HCT116 (cell line): ENCODE data around the gene LRRC52. TPM values are rescaled to one million over a fixed set of nuclear protein-coding genes. Genes with fewer than 3 reads are reported as not detected.

Experiments used
- ATAC-seq: fragments of 200-7000 bp; cut with Tn5 transposase; 2 replicates; pipeline ENCODE4 v1.9.1; 2020; ENCODE audit warnings: mild to moderate bottlenecking, moderate library complexity
- BruUV-seq: library from RNA; stranded (reverse); fragments of 400-500 nt; replicated peaks from 2 replicates; lab custom pipeline; 2021; lab: Mats Ljungman, UMichigan
- CTCF ChIA-PET: fragments of 300-600 bp; sonication (Branson Sonifier 250); formaldehyde crosslinking; loops from one replicate; lab custom pipeline; 2021; ENCODE audit warnings: antibody characterized with exemption; lab: Charles Lee
- POLR2A ChIA-PET: fragments of 300-600, 350-600 bp; sonication (Branson Sonifier 250); formaldehyde crosslinking; loops from one replicate; lab custom pipeline; 2021; ENCODE audit warnings: antibody characterized with exemption; lab: Charles Lee
- RAD21 ChIA-PET, 2 experiments: fragments of 300-600 bp; sonication (Branson Sonifier 250); formaldehyde crosslinking; loops; one replicate each; lab custom pipeline; 2023; ENCODE audit warnings: low total read pairs in 2 of 2; ENCODE audit not compliant: uncharacterized antibody in 2 of 2, unreplicated experiment in 2 of 2, low non-redundant PET in 1 of 2; lab: Charles Lee
- DNase-seq: peaks from one replicate; pipeline ENCODE4 v3.0.0-alpha.2; 2010; ENCODE audit warnings: low read depth, low spot score
- H2AFZ ChIP-seq: fragments of 200-600 bp; shearing (Covaris generic), sonication (generic); 2 replicates; pipeline ENCODE4 v1.6.1; 2017; ENCODE audit warnings: low read depth, mixed run types, mixed read lengths, antibody characterized with exemption, low read length; ENCODE audit not compliant: poor library complexity, severe bottlenecking
- H3K27ac ChIP-seq: 2 replicates; pipeline ENCODE4 v1.5.1; 2012; ENCODE audit warnings: low read depth, low read length
- H3K27me3 ChIP-seq: fragments of 200-600 bp; sonication (generic); 2 replicates; pipeline ENCODE4 v1.6.1; 2016; ENCODE audit warnings: mixed run types, low read length, mixed read lengths; ENCODE audit not compliant: insufficient read depth
- H3K36me3 ChIP-seq, 2 experiments: fragments of 200-500 bp in 1 of 2; fragments of 200-600 bp in 1 of 2; sonication (Bioruptor generic) in 1 of 2; sonication (generic) in 1 of 2; 2 replicates each; pipeline versions ENCODE4 v1.5.1 to v1.6.1; 2014 to 2016; ENCODE audit warnings: low read length in 2 of 2, inconsistent platforms in 1 of 2, mixed read lengths in 1 of 2, mixed run types in 1 of 2; ENCODE audit not compliant: insufficient read depth in 2 of 2, control insufficient read depth in 1 of 2
- H3K4me1 ChIP-seq, 2 experiments: fragments of 200-600 bp in 1 of 2; sonication (generic) in 1 of 2; 2 replicates each; pipeline versions ENCODE4 v1.5.1 to v1.6.1; 2012 to 2017; ENCODE audit warnings: low read length in 2 of 2, inconsistent platforms in 1 of 2, mild to moderate bottlenecking in 1 of 2, mixed read lengths in 1 of 2, mixed run types in 1 of 2, moderate library complexity in 1 of 2; ENCODE audit not compliant: insufficient read depth in 2 of 2, control insufficient read depth in 1 of 2
- H3K4me2 ChIP-seq: fragments of 200-600 bp; sonication (generic); 2 replicates; pipeline ENCODE4 v1.6.1; 2017; ENCODE audit warnings: mixed run types, low read length, mixed read lengths
- H3K4me3 ChIP-seq, 2 experiments: fragments of 200-600 bp in 1 of 2; sonication (generic) in 1 of 2; replicated peaks in 1 of 2; 2 replicates each; pipeline ENCODE4 v1.5.1; 2011 to 2016; ENCODE audit warnings: low read length in 2 of 2, control low read depth in 1 of 2, low read depth in 1 of 2, mild to moderate bottlenecking in 1 of 2, mixed read lengths in 1 of 2, mixed run types in 1 of 2
- H3K79me2 ChIP-seq: fragments of 200-600 bp; sonication (generic); 2 replicates; pipeline ENCODE4 v1.6.1; 2017; ENCODE audit warnings: mild to moderate bottlenecking, mixed run types, low read length, moderate library complexity, mixed read lengths; ENCODE audit not compliant: insufficient read depth
- H3K9ac ChIP-seq: fragments of 200-600 bp; sonication (generic); 2 replicates; pipeline ENCODE4 v1.6.1; 2016; ENCODE audit warnings: low read length, mixed read lengths
- H3K9me2 ChIP-seq: fragments of 200-600 bp; sonication (generic), shearing (Covaris generic); 2 replicates; pipeline ENCODE4 v1.6.1; 2017; ENCODE audit warnings: mixed run types, mild to moderate bottlenecking, moderate library complexity; ENCODE audit not compliant: insufficient read depth
- H3K9me3 ChIP-seq, 2 experiments: fragments of 200-500 bp in 1 of 2; fragments of 200-600 bp in 1 of 2; sonication (Bioruptor generic) in 1 of 2; sonication (generic) in 1 of 2; 2 replicates each; pipeline ENCODE4 v1.6.1; 2014 to 2017; ENCODE audit warnings: low read length in 2 of 2, mixed read lengths in 2 of 2, inconsistent platforms in 1 of 2, low read depth in 1 of 2, mild to moderate bottlenecking in 1 of 2, mixed run types in 1 of 2, moderate library complexity in 1 of 2; ENCODE audit not compliant: control insufficient read depth in 1 of 2, insufficient read depth in 1 of 2
- H4K20me1 ChIP-seq: fragments of 200-600 bp; sonication (generic), shearing (Covaris generic); 2 replicates; pipeline ENCODE4 v1.6.1; 2017; ENCODE audit warnings: mixed run types, mild to moderate bottlenecking, moderate library complexity; ENCODE audit not compliant: insufficient read depth
- CBX3 ChIP-seq: IDR thresholded peaks from 2 replicates; pipeline ENCODE4 v1.6.1; 2012; ENCODE audit warnings: low read depth
- CTCF ChIP-seq, 3 experiments: fragments of 200-600 bp in 1 of 3; sonication (generic) in 1 of 3; IDR thresholded peaks in 2 of 3; conservative IDR thresholded peaks in 1 of 3; 2 replicates each; pipeline ENCODE4 v1.5.1; 2012 to 2017; ENCODE audit warnings: low read depth in 2 of 3, low read length in 2 of 3, antibody characterized with exemption in 1 of 3, borderline replicate concordance in 1 of 3, control low read depth in 1 of 3, mild to moderate bottlenecking in 1 of 3, mixed read lengths in 1 of 3, mixed run types in 1 of 3, moderate library complexity in 1 of 3; ENCODE audit not compliant: insufficient read depth in 1 of 3
- EGR1 ChIP-seq: IDR thresholded peaks from 2 replicates; pipeline ENCODE4 v1.6.1; 2012; ENCODE audit warnings: low read depth
- ELF1 ChIP-seq: IDR thresholded peaks from 2 replicates; pipeline ENCODE4 v1.6.1; 2012; ENCODE audit warnings: low read depth, borderline replicate concordance
- EZH2 ChIP-seq: fragments of 200-600 bp; sonication (generic); IDR thresholded peaks from 2 replicates; pipeline ENCODE4 v1.6.1; 2017; ENCODE audit warnings: antibody characterized with exemption, mixed run types
- FOSL1 ChIP-seq: IDR thresholded peaks from 2 replicates; pipeline ENCODE4 v1.6.1; 2012; ENCODE audit warnings: low read depth
- JUND ChIP-seq: IDR thresholded peaks from 2 replicates; pipeline ENCODE4 v1.6.1; 2012
- POLR2A ChIP-seq: IDR thresholded peaks from 2 replicates; pipeline ENCODE4 v1.7.0; 2011; ENCODE audit warnings: borderline replicate concordance; ENCODE audit not compliant: insufficient read depth, insufficient read length; ENCODE audit errors: extremely low read depth
- RAD21 ChIP-seq: IDR thresholded peaks from 2 replicates; pipeline ENCODE4 v1.6.1; 2012; ENCODE audit warnings: low read depth, mild to moderate bottlenecking
- REST ChIP-seq: IDR thresholded peaks from 2 replicates; pipeline ENCODE4 v1.6.1; 2012; ENCODE audit warnings: low read depth
- SIN3A ChIP-seq: IDR thresholded peaks from 2 replicates; pipeline ENCODE4 v1.6.1; 2012; ENCODE audit warnings: low read depth
- SRF ChIP-seq: IDR thresholded peaks from 2 replicates; pipeline ENCODE4 v1.6.1; 2012; ENCODE audit warnings: low read depth
- TCF7L2 ChIP-seq: IDR thresholded peaks from 2 replicates; pipeline ENCODE4 v1.7.0; 2011; ENCODE audit warnings: borderline replicate concordance, inconsistent platforms; ENCODE audit not compliant: insufficient read depth, insufficient read length; ENCODE audit errors: extremely low read depth
- intact Hi-C: fragments of 100-400 bp; cut with micrococcal nuclease; formaldehyde crosslinking; loops from 2 replicates; pipeline ENCODE4 v1.10.0; 2022
- total RNA-seq: library from RNA; stranded (reverse); gene quantifications from one replicate; pipeline ENCODE4 v1.2.1, GENCODE V29; 2021; ENCODE audit not compliant: unreplicated experiment
- TF ChIP-seq, protein P1 (sequence below): IDR thresholded peaks from 2 replicates; pipeline ENCODE4 v1.6.1; 2011; ENCODE audit warnings: mild to moderate bottlenecking, low read length, moderate library complexity; ENCODE audit not compliant: insufficient replicate concordance; ENCODE audit errors: extremely low read depth
- TF ChIP-seq, protein P2 (sequence below): IDR thresholded peaks from 2 replicates; pipeline ENCODE4 v1.6.1; 2012

Gene LRRC52
- total RNA-seq, 1 experiment from 2014 or later, result not detected

- peaks cover 58% of the 10 kb centered on the region for H3K27me3 ChIP-seq
- no peak overlapping the region for H3K27ac ChIP-seq
- TF ChIP-seq POLR2A (no peak), CTCF (IDR thresholded peaks at IDR 0.05 in 2 of 3, conservative IDR thresholded peaks at IDR 0.05 in 1 of 3; ENCODE audit: borderline replicate concordance in 1 of 3, insufficient read depth in 1 of 3, low read depth in 2 of 3, low read length in 2 of 3) (no peak), REST (no peak), CBX3 (no peak), FOSL1 (no peak), ELF1 (no peak), SRF (no peak), RAD21 (no peak), EZH2 (no peak), TCF7L2 (no peak), SIN3A (no peak), EGR1 (no peak), JUND (no peak)
- TF ChIP-seq, protein P1, sequence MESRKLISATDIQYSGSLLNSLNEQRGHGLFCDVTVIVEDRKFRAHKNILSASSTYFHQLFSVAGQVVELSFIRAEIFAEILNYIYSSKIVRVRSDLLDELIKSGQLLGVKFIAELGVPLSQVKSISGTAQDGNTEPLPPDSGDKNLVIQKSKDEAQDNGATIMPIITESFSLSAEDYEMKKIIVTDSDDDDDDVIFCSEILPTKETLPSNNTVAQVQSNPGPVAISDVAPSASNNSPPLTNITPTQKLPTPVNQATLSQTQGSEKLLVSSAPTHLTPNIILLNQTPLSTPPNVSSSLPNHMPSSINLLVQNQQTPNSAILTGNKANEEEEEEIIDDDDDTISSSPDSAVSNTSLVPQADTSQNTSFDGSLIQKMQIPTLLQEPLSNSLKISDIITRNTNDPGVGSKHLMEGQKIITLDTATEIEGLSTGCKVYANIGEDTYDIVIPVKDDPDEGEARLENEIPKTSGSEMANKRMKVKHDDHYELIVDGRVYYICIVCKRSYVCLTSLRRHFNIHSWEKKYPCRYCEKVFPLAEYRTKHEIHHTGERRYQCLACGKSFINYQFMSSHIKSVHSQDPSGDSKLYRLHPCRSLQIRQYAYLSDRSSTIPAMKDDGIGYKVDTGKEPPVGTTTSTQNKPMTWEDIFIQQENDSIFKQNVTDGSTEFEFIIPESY, result no peak
- TF ChIP-seq, protein P2, sequence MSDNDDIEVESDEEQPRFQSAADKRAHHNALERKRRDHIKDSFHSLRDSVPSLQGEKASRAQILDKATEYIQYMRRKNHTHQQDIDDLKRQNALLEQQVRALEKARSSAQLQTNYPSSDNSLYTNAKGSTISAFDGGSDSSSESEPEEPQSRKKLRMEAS, result no peak
- no peaks in the 10 kb centered on the region for H3K36me3 ChIP-seq
- DNase-seq (no peak), ATAC-seq (no peak)
- RAD21 ChIA-PET, result no interaction called here
- H3K4me1 ChIP-seq, result no peaks in the 10 kb centered on the region
- POLR2A ChIA-PET, result no interaction called here
- intact Hi-C loops, result no loop called here
- CTCF ChIA-PET, result no interaction called here
- H3K4me3 ChIP-seq, result no peak overlapping the region
- no peaks in the 10 kb centered on the region for H3K9me2 ChIP-seq
- H3K79me2 ChIP-seq, result no peaks in the 10 kb centered on the region
- H3K9me3 ChIP-seq, result no peaks in the 10 kb centered on the region
- H3K4me2 ChIP-seq, result no peak overlapping the region
- H2AFZ ChIP-seq, result no peak overlapping the region
- no TSS peak for BruUV-seq
- H3K9ac ChIP-seq, result no peak overlapping the region
- H4K20me1 ChIP-seq, result no peaks in the 10 kb centered on the region
These were observed 2.2 kb downstream of the LRRC52 start for GRCh38 chr1:165545974-165546373.
